ENCODE data around the gene PLXNB2.

The PLXNB2 gene

DNA sequence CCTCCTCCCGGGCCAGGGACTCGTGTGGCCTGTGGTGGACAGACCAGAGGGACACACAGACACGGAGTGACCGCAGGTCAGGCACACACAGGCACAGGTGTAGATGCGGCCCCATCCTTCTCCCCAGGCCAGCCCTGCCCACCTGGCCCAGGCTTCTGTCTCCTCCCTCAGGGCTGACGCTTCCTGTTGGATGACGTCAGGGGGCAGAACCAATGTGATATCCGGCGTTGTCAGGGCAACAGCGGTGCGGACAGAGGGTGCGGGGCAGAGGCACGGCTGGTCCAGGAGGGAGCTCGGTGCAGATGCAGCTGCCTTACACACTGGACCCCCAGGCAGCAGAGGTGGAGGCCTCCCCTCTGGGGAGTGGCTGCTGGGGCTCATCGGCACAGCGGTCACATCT is 59.7 kb downstream of the PLXNB2 start:
- H3K36me3 ChIP-seq (replicated peaks; ENCODE audit: insufficient read depth, low read length): no peaks in the 10 kb centered on the region
- peak overlapping the region; percentile 34; the same call in 1 of the 2 replicates for H3K9ac ChIP-seq (ENCODE audit: low read length)
- H3K4me3 ChIP-seq (ENCODE audit: low read length): no peak overlapping the region
- H3K9me2 ChIP-seq (replicated peaks; ENCODE audit: insufficient read depth, low read length): no peaks in the 10 kb centered on the region
- H2AFZ ChIP-seq (ENCODE audit: low read length): no peak overlapping the region
- H4K20me1 ChIP-seq (ENCODE audit: insufficient read depth, low read length): no peaks in the 10 kb centered on the region
- no peaks in the 10 kb centered on the region for H3K27me3 ChIP-seq (replicated peaks; ENCODE audit: insufficient read depth, low read length)
- H3K79me2 ChIP-seq (ENCODE audit: low read length): peaks cover 60% of the 10 kb centered on the region
- DNase-seq: peak; percentile 91
- H3K9me3 ChIP-seq (replicated peaks; ENCODE audit: insufficient read depth, low read length): no peaks in the 10 kb centered on the region
- peak overlapping the region; percentile 69; the same call in 1 of the 2 replicates for H3K27ac ChIP-seq (ENCODE audit: low read length)
- H3F3A ChIP-seq (ENCODE audit: insufficient read depth, low read length): peaks cover 46% of the 10 kb centered on the region
- no peak for TF ChIP-seq CTCF (IDR thresholded peaks at IDR 0.05; ENCODE audit: low read length)
- TF ChIP-seq EZH2phosphoT487 (IDR thresholded peaks at IDR 0.05; ENCODE audit: low read length): no peak
- TF ChIP-seq EZH2 (optimal IDR thresholded peaks at IDR 0.05; ENCODE audit: low read depth, low read length): no peak
- peaks cover 36% of the 10 kb centered on the region for H3K4me1 ChIP-seq (ENCODE audit: low read length)
- H3K4me2 ChIP-seq (ENCODE audit: low read depth, low read length): peak overlapping the region; percentile 40; the same call in 1 of the 2 replicates

- Histone ChIP-seq H3F3A (ENCODE audit: insufficient read depth, low read length) (peaks cover 46% of the 10 kb centered on the region), H3K4me1 (ENCODE audit: low read length) (peaks cover 40% of the 10 kb centered on the region), H3K4me2 (ENCODE audit: low read depth, low read length) (peak overlapping the region; percentile 100), H3K79me2 (ENCODE audit: low read length) (peaks cover 71% of the 10 kb centered on the region), H3K4me3 (ENCODE audit: low read length) (peak overlapping the region; percentile 81), H3K9ac (ENCODE audit: low read length) (no peak overlapping the region; the same call in 1 of the 2 replicates), H3K36me3 (replicated peaks; ENCODE audit: insufficient read depth, low read length) (no peaks in the 10 kb centered on the region), H3K9me3 (replicated peaks; ENCODE audit: insufficient read depth, low read length) (no peaks in the 10 kb centered on the region), H4K20me1 (ENCODE audit: insufficient read depth, low read length) (no peaks in the 10 kb centered on the region), H3K9me2 (replicated peaks; ENCODE audit: insufficient read depth, low read length) (no peaks in the 10 kb centered on the region), H2AFZ (ENCODE audit: low read length) (no peak overlapping the region), H3K27ac (ENCODE audit: low read length) (peak overlapping the region; percentile 88; the same call in 1 of the 2 replicates), H3K27me3 (replicated peaks; ENCODE audit: insufficient read depth, low read length) (no peaks in the 10 kb centered on the region)
- no peak for DNase-seq
- TF ChIP-seq CTCF (IDR thresholded peaks at IDR 0.05; ENCODE audit: low read length): peak; percentile 13; the same call in 1 of the 2 replicates
- no peak for TF ChIP-seq EZH2 (optimal IDR thresholded peaks at IDR 0.05; ENCODE audit: low read depth, low read length)
- TF ChIP-seq EZH2phosphoT487 (IDR thresholded peaks at IDR 0.05; ENCODE audit: low read length): no peak
These were observed 60.9 kb downstream of the PLXNB2 start for GRCh38 chr22:50246242-50247175.

DNA sequence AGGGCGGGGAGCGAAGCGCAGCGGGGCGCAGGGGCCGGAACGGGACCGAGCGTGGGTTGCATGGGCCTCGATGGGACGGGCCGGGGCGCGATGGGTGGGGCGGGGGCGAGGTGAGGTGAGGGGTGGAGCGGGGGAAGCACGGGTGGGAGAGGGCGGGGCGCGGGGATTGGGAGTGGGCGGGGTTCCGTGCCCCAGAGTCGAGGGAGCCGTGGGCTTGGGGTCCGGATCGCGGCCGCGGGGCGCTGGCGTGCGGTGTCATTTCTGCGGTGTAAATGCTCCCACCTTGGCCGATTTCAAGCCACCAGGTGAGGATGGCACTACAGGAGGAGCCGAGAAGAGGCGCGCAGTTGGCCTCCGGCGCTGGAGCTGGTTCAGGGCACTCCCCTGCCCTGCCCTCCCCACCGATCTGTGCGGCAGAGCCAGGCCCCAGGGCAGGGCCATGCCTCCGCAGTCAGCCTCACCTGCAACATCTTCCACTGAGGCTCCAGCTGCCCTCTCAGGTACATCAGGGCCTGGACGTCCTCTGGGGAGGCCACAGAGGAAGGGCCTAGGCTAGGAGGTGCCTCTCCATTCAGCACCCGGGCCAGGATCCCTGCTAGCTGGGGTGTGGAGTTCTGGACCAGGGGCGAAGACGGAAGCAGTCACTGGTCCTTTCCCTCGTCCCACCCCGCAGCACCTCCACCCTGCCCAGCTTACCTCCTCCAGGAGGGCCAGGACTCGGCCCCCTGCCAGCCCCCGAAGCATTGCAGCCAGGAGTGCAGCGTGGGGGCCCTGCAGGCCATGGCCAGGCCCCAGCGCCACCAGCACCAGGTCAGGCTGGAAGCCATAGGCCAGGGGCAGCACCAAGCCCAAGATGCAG is 62.0 kb downstream of the PLXNB2 start:
- H3K9me3 ChIP-seq (replicated peaks; ENCODE audit: insufficient read depth, low read length): no peaks in the 10 kb centered on the region
- peak overlapping the region; percentile 81 for H3K4me3 ChIP-seq (ENCODE audit: low read length)
- no peaks in the 10 kb centered on the region for H3K9me2 ChIP-seq (replicated peaks; ENCODE audit: insufficient read depth, low read length)
- TF ChIP-seq EZH2phosphoT487 (IDR thresholded peaks at IDR 0.05; ENCODE audit: low read length) (no peak), EZH2 (optimal IDR thresholded peaks at IDR 0.05; ENCODE audit: low read depth, low read length) (no peak)
- peak overlapping the region; percentile 100 for H3K4me2 ChIP-seq (ENCODE audit: low read depth, low read length)
- peak overlapping the region; percentile 91 for H3K9ac ChIP-seq (ENCODE audit: low read length)
- peak overlapping the region; percentile 88 for H3K27ac ChIP-seq (ENCODE audit: low read length)
- H4K20me1 ChIP-seq (ENCODE audit: insufficient read depth, low read length): no peaks in the 10 kb centered on the region
- no peak overlapping the region for H2AFZ ChIP-seq (ENCODE audit: low read length)
- no peaks in the 10 kb centered on the region for H3K36me3 ChIP-seq (replicated peaks; ENCODE audit: insufficient read depth, low read length)
- H3K79me2 ChIP-seq (ENCODE audit: low read length): peaks cover 80% of the 10 kb centered on the region
- H3K4me1 ChIP-seq (ENCODE audit: low read length): peaks cover 40% of the 10 kb centered on the region
- DNase-seq: peak; percentile 34
- no peaks in the 10 kb centered on the region for H3K27me3 ChIP-seq (replicated peaks; ENCODE audit: insufficient read depth, low read length)
- H3F3A ChIP-seq (ENCODE audit: insufficient read depth, low read length): peaks cover 41% of the 10 kb centered on the region
